Measurements from ENCODE around the gene MT1HL1. TPM values are rescaled to one million over a fixed set of nuclear protein-coding genes. Genes with fewer than 3 reads are reported as not detected.

Gene MT1HL1
- not detected in 2 replicates for total RNA-seq (2014; rRNA removed; shearing (Covaris generic))

DNA sequence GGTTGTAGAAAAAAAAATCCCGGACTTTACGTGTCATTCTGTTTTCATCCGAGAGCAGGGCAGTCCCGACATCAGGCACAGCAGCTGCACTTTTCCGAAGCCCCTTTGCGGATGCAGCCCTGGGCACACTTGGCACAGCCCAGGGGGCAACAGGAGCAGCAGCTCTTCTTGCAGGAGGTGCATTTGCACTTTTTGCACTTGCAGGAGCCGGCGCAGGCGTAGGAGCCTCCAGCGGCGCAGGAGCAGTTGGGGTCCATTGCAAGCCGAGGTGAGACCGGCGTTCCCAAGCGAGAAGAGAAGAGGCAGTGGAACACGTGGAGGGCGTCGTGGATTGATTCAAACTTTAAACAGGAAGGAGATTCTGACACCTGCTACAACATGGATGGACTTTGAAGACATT is at the start of gene MT1HL1:
Gene MT1HL1, minus strand, starts transcription at position 326 of the 400 bp plus-strand sequence. Its CDS starts 69 bp downstream, at position 257.
- no peak within 1 kb of the TSS for H3K4me3 ChIP-seq
- H3K27ac ChIP-seq = no peak within 1 kb of the TSS
- DNase-seq (ENCODE audit: low read depth in 1 of 2, low spot score in 2 of 2) = no peak
- no peaks in the 10 kb centered on the region for H3K27me3 ChIP-seq (replicated peaks)
- no peaks in the 10 kb centered on the region for H3K9me3 ChIP-seq (replicated peaks)
- no peaks in the 10 kb centered on the region for H3K36me3 ChIP-seq
- H3K4me1 ChIP-seq (replicated peaks) = no peaks in the 10 kb centered on the region

DNA sequence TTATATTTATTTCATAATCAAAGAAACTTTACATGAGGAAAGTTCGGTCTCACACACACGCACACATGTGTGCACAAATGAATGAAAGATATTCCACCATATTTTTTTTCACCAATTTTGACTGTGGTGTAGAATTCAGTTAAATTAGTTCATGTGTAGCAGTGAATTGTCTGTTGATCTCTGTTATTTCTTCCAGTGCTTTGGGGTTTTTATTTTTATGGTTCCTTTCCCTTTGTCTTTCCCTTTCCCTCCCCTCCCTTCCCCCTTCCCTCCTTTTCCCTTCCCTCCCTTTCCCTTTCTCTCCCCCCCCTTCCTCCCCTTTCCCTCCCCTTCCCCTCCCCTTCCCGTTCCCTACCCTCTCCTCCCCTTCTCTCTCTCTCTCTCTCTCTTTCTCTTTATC is 46.7 kb upstream of the MT1HL1 start:
- no peak overlapping the region for H3K4me3 ChIP-seq
- H3K9me3 ChIP-seq (replicated peaks) = no peaks in the 10 kb centered on the region
- no peaks in the 10 kb centered on the region for H3K4me1 ChIP-seq (replicated peaks)
- no peak overlapping the region for H3K27ac ChIP-seq
- H3K36me3 ChIP-seq = no peaks in the 10 kb centered on the region
- no peak for DNase-seq (ENCODE audit: low read depth in 1 of 2, low spot score in 2 of 2)
- H3K27me3 ChIP-seq (replicated peaks) = no peaks in the 10 kb centered on the region; the same call in 1 of the 2 replicates

DNA sequence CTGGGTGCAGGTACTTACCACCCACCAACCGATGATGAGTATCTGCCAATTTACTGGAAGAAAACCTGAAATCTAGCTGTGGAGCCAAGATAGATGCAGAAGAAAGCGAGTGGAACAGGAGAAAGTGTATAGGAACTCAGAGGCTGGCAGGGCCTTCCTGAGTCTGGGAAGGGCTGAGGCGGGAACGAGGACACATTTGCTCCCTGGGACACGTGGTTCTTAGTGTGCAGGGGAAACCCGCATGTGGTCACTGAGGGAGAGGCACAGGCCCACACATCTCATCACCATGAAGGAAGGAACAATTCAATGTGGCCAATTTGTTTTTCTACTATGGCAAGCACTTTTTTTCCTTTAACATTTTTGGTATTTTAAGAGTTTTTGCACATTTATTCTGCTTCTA is 45.9 kb upstream of the MT1HL1 start:
- Histone ChIP-seq H3K36me3 (no peaks in the 10 kb centered on the region), H3K4me1 (replicated peaks) (no peaks in the 10 kb centered on the region), H3K9me3 (replicated peaks) (no peaks in the 10 kb centered on the region), H3K4me3 (no peak overlapping the region), H3K27ac (no peak overlapping the region), H3K27me3 (replicated peaks) (no peaks in the 10 kb centered on the region; the same call in 1 of the 2 replicates)
- DNase-seq (ENCODE audit: low read depth in 1 of 2, low spot score in 2 of 2) = no peak

DNA sequence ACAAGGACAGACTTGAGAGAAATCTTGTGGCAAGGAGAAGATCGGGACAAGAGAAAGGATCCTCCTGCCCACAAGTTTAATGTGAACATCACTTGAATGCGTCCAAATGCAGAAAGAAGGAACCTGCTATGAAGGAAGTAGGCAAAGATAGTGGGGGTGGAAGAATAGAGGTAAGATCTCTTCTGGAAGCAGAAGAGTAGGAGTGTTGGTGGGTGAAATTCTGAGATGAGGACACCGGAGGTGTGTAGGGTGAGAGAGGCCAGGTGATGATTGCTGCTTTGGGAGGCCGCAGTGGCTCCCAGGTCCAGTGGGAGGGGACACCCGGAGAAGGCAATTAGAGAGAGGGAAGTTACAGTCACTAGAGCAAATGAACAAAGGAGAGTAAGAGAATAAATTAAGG is 44.6 kb upstream of the MT1HL1 start:
- no peaks in the 10 kb centered on the region for H3K36me3 ChIP-seq
- no peaks in the 10 kb centered on the region for H3K9me3 ChIP-seq (replicated peaks)
- no peak for DNase-seq (ENCODE audit: low read depth in 1 of 2, low spot score in 2 of 2)
- no peak overlapping the region for H3K27ac ChIP-seq
- no peak overlapping the region for H3K4me3 ChIP-seq
- peaks cover 1% of the 10 kb centered on the region for H3K27me3 ChIP-seq (replicated peaks)
- H3K4me1 ChIP-seq (replicated peaks) = no peaks in the 10 kb centered on the region

DNA sequence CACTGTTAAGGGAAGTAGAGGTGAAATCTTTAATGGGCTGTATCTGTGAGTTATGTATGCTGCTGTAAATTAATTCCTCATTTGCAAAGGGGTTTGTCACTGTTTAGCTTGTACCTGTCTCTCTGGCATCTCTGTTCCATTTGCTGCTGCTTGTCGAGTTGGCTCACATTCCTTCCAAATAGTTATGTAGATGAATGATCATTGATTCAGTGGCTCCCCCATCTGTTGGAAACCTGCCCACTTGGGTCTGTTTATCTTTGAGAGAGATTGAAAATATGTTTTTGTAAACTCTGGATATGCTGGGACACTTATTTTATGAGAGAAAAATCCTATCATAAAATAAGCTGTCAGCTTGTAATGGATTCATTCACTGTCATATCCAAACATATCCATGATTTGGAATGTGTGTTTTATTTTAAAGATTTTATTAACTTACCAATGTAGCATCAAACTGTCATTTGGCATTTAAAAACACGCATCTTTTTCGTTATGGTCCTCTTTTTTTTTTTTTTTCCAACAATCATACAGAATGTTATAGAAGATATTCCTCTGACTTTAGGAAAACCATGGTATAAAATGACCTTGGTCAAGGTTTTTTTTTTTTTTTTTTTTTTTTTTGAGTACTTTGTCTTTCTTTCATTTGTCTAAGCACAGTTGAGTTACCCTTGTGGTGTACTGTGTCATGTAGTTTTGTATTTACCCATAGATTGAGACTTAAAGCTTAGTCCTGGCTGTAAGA is 41.2 kb upstream of the MT1HL1 start:
- Histone ChIP-seq H3K9me3 (replicated peaks) (no peaks in the 10 kb centered on the region), H3K27me3 (replicated peaks) (peaks cover 31% of the 10 kb centered on the region), H3K36me3 (no peaks in the 10 kb centered on the region), H3K27ac (no peak overlapping the region), H3K4me1 (replicated peaks) (no peaks in the 10 kb centered on the region), H3K4me3 (no peak overlapping the region)
- DNase-seq (ENCODE audit: low read depth in 1 of 2, low spot score in 2 of 2) = no peak

DNA sequence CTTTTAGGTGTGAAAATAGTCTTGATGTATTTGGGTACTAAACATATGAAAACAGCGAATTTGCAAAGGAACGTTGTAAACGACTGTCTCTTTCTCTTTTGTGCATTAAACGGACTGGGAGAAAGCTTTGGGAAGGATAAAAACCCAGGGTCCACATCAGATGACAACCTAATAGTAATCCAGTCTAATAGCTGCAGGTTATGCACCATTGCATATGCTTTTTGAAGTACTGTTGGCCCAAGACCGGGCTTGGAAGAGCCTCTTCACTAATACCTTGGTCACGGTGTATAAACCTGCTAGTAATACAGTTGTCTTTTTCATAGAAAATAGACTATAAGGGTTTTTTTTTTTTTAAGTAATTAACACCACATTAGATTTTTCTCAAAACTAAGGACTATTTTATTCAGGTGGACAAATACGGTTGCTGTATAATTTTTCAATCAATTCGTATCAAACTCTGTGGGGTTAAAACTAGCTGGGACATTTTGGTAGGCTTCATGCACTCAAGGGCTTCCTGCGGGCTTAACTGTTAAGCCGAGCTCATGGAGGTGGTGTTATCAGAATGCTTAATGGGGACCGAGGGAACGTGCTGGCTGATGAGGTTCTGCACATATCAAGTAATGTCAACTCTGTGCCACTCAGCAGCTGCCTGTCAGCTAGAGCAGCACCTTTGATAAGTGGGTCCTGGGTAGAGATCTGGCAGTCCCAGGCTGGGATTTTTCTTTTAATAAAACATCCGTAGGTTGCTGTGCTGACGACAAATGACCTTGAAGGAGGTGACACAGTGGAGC is 39.8 kb upstream of the MT1HL1 start:
- H3K36me3 ChIP-seq = no peaks in the 10 kb centered on the region
- H3K27me3 ChIP-seq (replicated peaks) = peaks cover 35% of the 10 kb centered on the region
- H3K4me1 ChIP-seq (replicated peaks) = no peaks in the 10 kb centered on the region
- H3K9me3 ChIP-seq (replicated peaks) = no peaks in the 10 kb centered on the region
- H3K27ac ChIP-seq = no peak overlapping the region
- no peak overlapping the region for H3K4me3 ChIP-seq
- DNase-seq (ENCODE audit: low read depth in 1 of 2, low spot score in 2 of 2) = no peak

DNA sequence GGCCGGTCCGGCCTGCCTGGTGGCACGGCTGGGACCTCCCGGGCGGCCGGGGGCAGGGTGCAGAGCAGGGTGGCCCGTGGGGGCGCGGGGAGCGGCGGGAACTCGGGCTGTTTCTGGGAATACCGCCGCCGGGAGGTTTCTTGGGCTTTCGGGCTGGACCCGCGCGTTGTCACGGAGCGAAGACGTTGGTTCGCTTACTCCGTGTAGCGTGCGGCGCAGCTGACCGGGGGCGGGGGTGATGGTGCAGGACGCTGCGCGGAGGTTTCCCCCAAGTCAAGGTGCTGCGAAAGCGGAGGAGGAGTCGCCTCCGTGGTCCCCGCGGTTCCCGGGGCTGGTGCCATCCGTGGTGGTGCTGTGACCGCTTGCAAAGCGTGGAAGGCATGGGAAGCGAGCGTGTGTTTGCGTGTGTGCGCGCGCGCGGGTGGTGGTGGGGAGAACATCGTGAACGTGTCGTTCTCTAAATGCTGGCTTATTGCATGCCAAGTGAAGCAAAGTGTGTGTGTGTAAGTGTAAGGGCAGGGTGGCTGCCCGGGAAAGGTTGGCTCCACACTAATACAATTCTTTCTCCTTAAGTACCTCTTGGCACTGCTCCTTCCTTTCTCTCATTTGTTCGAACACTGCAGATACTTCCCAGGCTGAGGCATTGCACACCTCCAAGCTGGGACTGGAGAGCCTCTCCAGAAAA is 38.8 kb upstream of the MT1HL1 start:
- H3K27ac ChIP-seq = no peak overlapping the region
- DNase-seq (ENCODE audit: low read depth in 1 of 2, low spot score in 2 of 2) = no peak
- H3K4me1 ChIP-seq (replicated peaks) = no peaks in the 10 kb centered on the region
- H3K36me3 ChIP-seq = no peaks in the 10 kb centered on the region
- H3K27me3 ChIP-seq (replicated peaks) = peaks cover 35% of the 10 kb centered on the region
- H3K4me3 ChIP-seq = no peak overlapping the region
- no peaks in the 10 kb centered on the region for H3K9me3 ChIP-seq (replicated peaks)

DNA sequence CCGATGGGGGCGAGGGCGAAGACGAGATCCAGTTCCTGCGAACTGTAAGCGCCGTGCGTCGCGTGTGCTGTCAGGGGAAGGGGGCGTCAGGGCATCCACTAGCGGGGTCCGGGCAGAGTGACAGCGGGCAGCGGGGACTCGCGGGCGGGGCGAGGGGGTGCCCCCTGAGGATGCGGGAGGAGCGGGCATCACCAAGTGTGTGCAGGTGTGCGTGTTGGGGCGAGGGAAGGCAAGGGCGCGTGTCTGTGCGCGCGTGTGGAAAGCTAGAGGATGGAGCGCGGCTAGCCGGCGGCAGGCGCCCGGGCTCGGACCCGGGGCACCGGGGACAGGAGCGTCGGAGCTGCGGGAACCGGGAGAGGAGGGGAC is 38.3 kb upstream of the MT1HL1 start:
- DNase-seq (ENCODE audit: low read depth in 1 of 2, low spot score in 2 of 2) = no peak
- Histone ChIP-seq H3K27me3 (replicated peaks) (peaks cover 35% of the 10 kb centered on the region), H3K36me3 (no peaks in the 10 kb centered on the region), H3K9me3 (replicated peaks) (no peaks in the 10 kb centered on the region), H3K4me1 (replicated peaks) (no peaks in the 10 kb centered on the region), H3K4me3 (no peak overlapping the region), H3K27ac (no peak overlapping the region)

DNA sequence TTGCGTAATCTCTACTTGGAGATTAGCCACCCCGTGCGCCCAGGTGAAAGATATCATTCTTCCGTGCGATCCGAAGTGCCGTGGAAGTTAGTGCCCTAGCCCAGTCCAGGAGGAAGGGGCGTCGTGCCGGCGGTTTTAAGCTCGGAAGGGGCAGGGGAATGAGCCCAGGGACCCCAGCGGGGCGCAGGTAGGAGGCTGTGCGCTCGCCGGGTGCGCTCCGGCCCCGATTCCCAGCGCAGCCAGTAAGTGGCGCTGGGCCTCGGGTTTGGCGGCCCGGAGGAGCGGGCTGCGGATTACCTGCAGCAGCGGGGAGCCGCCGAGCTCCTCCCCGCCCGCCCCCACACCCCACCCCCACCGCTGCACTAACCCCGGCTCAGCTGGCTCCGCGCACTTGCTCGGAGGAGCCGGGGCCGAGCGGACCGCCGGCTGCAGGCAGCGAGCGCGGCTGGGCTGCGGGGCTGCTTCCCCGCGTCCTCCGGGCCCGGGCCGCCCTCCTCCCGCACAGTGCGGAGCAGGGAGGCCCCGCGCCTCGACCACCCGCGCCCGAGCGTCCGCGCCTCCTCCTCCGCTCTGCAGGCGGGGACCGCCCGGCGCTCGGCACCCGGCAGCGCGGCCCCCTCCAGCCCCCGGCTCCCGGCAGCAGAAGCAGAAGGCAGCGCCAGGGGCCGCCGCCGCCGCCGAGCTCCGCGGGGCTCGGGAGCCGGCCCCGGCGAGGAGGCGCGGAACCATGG is 37.7 kb upstream of the MT1HL1 start, which contains the start of gene RYR2:
Gene RYR2, plus strand, starts transcription at position 390 of the 731 bp plus-strand sequence. Its CDS starts 338 bp downstream, at position 728.
- Histone ChIP-seq H3K27ac (no peak within 1 kb of the TSS), H3K9me3 (replicated peaks) (no peaks in the 10 kb centered on the region), H3K4me1 (replicated peaks) (no peaks in the 10 kb centered on the region), H3K36me3 (no peaks in the 10 kb centered on the region), H3K4me3 (no peak within 1 kb of the TSS), H3K27me3 (replicated peaks) (peaks cover 35% of the 10 kb centered on the region)
- DNase-seq (ENCODE audit: low read depth in 1 of 2, low spot score in 2 of 2) = no peak

DNA sequence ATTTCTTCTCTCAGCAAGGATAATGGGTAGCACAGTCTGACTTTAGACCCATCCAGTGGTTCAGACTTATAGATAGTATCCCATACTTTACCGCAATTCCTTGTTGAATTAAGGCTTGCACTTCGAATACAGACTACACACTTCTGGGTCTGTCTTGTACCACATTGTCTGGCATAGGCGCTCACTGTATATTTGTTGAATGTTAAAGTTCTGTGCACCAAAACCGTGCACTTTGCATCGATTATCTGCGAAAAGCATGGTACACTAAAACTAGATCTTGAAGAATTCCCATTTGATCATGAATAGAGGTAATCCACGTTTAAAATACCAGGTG is 37.2 kb upstream of the MT1HL1 start:
- Histone ChIP-seq H3K36me3 (no peaks in the 10 kb centered on the region), H3K27me3 (replicated peaks) (peaks cover 35% of the 10 kb centered on the region), H3K9me3 (replicated peaks) (no peaks in the 10 kb centered on the region), H3K27ac (no peak overlapping the region), H3K4me3 (no peak overlapping the region), H3K4me1 (replicated peaks) (no peaks in the 10 kb centered on the region)
- DNase-seq (ENCODE audit: low read depth in 1 of 2, low spot score in 2 of 2) = no peak

DNA sequence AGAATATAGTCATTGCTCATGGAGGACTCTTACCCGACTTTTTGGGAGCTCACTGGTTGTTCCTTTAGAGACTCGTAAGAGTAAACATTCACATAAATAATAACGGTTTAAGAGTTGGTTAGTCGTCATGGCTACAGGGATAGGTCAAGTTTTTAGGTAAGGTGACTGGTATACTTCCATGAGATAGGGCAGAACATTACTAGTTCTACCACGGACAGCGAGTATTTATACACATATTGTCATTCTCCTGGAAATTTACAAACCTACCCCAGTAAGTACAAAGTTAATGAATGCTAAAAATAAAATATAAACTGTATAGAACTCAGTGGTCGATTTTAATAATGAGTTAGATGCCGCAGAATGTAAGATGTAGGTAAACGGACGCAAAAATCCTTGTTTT is 36.6 kb upstream of the MT1HL1 start:
- H3K9me3 ChIP-seq (replicated peaks) = no peaks in the 10 kb centered on the region
- no peaks in the 10 kb centered on the region for H3K4me1 ChIP-seq (replicated peaks)
- H3K36me3 ChIP-seq = no peaks in the 10 kb centered on the region
- H3K4me3 ChIP-seq = no peak overlapping the region
- H3K27me3 ChIP-seq (replicated peaks) = peaks cover 35% of the 10 kb centered on the region
- H3K27ac ChIP-seq = no peak overlapping the region
- no peak for DNase-seq (ENCODE audit: low read depth in 1 of 2, low spot score in 2 of 2)

DNA sequence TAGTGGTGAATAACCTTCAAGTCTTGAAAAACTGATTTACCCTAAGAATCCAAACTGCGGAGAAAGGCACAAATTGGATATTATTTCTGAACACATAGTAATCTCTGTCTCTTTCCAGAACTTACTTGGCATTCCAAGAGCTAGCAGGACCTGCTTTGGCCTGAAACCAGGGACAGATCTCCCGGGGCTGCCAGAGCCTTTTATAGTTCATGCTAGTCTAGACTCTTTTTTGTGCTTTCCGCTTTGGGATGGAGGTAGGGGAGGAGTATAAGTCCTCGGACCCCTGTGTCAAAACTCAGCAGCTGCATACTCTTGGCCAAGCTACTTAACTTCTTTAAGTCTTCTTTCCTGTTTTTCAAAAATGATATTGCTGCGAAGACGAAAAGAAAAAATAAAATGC is 34.0 kb upstream of the MT1HL1 start:
- Histone ChIP-seq H3K36me3 (no peaks in the 10 kb centered on the region), H3K9me3 (replicated peaks) (no peaks in the 10 kb centered on the region), H3K27me3 (replicated peaks) (peaks cover 28% of the 10 kb centered on the region), H3K27ac (no peak overlapping the region), H3K4me3 (no peak overlapping the region), H3K4me1 (replicated peaks) (no peaks in the 10 kb centered on the region)
- no peak for DNase-seq (ENCODE audit: low read depth in 1 of 2, low spot score in 2 of 2)

DNA sequence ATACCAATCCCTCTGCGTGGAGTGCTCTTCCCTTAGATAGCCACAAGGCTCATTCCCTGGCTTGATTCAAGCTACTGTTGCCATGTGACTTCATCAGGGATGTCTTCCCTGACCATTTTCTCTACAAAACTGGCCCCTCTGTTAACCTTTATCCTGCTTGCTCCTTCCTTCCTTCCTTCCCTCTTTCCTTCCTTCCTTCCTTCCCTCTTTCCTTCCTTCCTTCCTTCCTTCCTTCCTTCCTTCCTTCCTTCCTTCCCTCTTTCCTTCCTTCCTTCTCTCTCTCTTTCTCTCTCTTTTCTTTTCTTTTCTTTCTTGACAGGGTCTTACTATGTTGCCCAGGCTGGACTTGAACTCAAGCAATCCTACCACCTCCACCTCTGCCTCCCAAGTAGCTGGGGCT is 31.5 kb upstream of the MT1HL1 start:
- Histone ChIP-seq H3K4me1 (replicated peaks) (no peaks in the 10 kb centered on the region), H3K27ac (no peak overlapping the region), H3K4me3 (no peak overlapping the region), H3K36me3 (no peaks in the 10 kb centered on the region), H3K9me3 (replicated peaks) (no peaks in the 10 kb centered on the region), H3K27me3 (replicated peaks) (peaks cover 8% of the 10 kb centered on the region; the same call in 1 of the 2 replicates)
- DNase-seq (ENCODE audit: low read depth in 1 of 2, low spot score in 2 of 2) = no peak

All from SJSA1 (cell line).